A549 (cell line): Measurements from ENCODE around the gene ASIC2. TPM values are rescaled to one million over a fixed set of nuclear protein-coding genes. Genes with fewer than 3 reads are reported as not detected.
A peak's percentile ranks its signal among the peaks of the same experiment; 100 is the strongest.

Experiments used
- ATAC-seq, 2 experiments: fragments of 200-7000 bp in 1 of 2; fragments of >200 bp in 1 of 2; cut with Nextera tagmentation in 1 of 2; cut with Tn5 transposase in 1 of 2; 3 replicates each; pipeline versions ENCODE4 v1.8.0 to v1.9.1; 2018 to 2020; ENCODE audit warnings: mild to moderate bottlenecking in 1 of 2, moderate library complexity in 1 of 2
- CTCF ChIA-PET: fragments of 300-600 bp; sonication (Branson Sonifier 250); formaldehyde crosslinking; extraction: SDS; loops from one replicate; lab custom pipeline; 2021; ENCODE audit warnings: antibody characterized with exemption, inconsistent platforms; lab: Yijun Ruan, JAX
- POLR2A ChIA-PET: fragments of 350-600 bp; formaldehyde crosslinking; extraction: SDS; loops from one replicate; lab custom pipeline; 2021; ENCODE audit warnings: antibody characterized with exemption, inconsistent platforms; lab: Yijun Ruan, JAX
- DNase-seq, 2 experiments: peaks; one replicate each; pipeline versions ENCODE4 v3.0.0 to v3.0.0-alpha.2; 2011 to 2016; ENCODE audit warnings: low read depth in 1 of 2, low spot score in 1 of 2
- FAIRE-seq: peaks from 2 replicates; lab custom pipeline; 2011; peaks lifted over from hg19 to GRCh38; lab: Jason Lieb, UNC
- H3K27ac ChIP-seq, 2 experiments: fragments of >200 bp; sonication (Bioruptor Twin); formaldehyde crosslinking; 3 replicates each; pipeline ENCODE4 v1.5.1; 2016 to 2017
- H3K4me1 ChIP-seq: fragments of >200 bp; sonication (Bioruptor Twin); formaldehyde crosslinking; 3 replicates; pipeline ENCODE4 v1.6.1; 2016
- H3K4me2 ChIP-seq: fragments of >200 bp; sonication (Bioruptor Twin); formaldehyde crosslinking; 3 replicates; pipeline ENCODE4 v1.6.1; 2016
- H3K4me3 ChIP-seq: fragments of >200 bp; sonication (Bioruptor Twin); formaldehyde crosslinking; 3 replicates; pipeline ENCODE4 v1.5.1; 2016
- H3K9me3 ChIP-seq: fragments of >200 bp; sonication (Bioruptor Twin); formaldehyde crosslinking; 3 replicates; pipeline ENCODE4 v1.6.1; 2016
- CBX8 ChIP-seq: fragments of 200-600 bp; sonication (generic); IDR thresholded peaks from 2 replicates; pipeline ENCODE4 v1.6.1; 2016
- CEBPB ChIP-seq, 2 experiments: fragments of >200 bp in 1 of 2; sonication (Bioruptor Twin) in 1 of 2; formaldehyde crosslinking in 1 of 2; IDR thresholded peaks; 2 replicates each; pipeline ENCODE4 v1.6.1; 2012 to 2016
- CHD4 ChIP-seq: fragments of 200-600 bp; sonication (generic); IDR thresholded peaks from 2 replicates; pipeline ENCODE4 v1.6.1; 2016; ENCODE audit warnings: antibody characterized with exemption, mild to moderate bottlenecking, borderline replicate concordance
- EHF ChIP-seq: fragments of 250-450 bp; sonication (Bioruptor Pico); IDR thresholded peaks from 2 replicates; pipeline ENCODE4 v1.5.0; 2020; ENCODE audit warnings: mild to moderate bottlenecking
- EP300 ChIP-seq, 2 experiments: fragments of >200 bp; sonication (Bioruptor Twin); formaldehyde crosslinking; IDR thresholded peaks; 2 replicates in 1 of 2; 3 replicates in 1 of 2; pipeline ENCODE4 v1.6.1; 2016 to 2017
- FOSL2 ChIP-seq, 2 experiments: fragments of 450-650 bp in 1 of 2; fragments of >200 bp in 1 of 2; sonication (Bioruptor Twin) in 1 of 2; formaldehyde crosslinking; IDR thresholded peaks; 2 replicates each; pipeline versions ENCODE4 v1.5.0 to v1.6.1; 2016 to 2020; ENCODE audit warnings: mild to moderate bottlenecking in 1 of 2, moderate library complexity in 1 of 2
- FOXS1 ChIP-seq: fragments of 250-450 bp; sonication (Bioruptor Pico); IDR thresholded peaks from 2 replicates; pipeline ENCODE4 v1.5.0; 2020; ENCODE audit warnings: mild to moderate bottlenecking, moderate library complexity
- KDM1A ChIP-seq: fragments of 200-600 bp; sonication (generic); IDR thresholded peaks from 2 replicates; pipeline ENCODE4 v1.6.1; 2016; ENCODE audit warnings: low read depth, mild to moderate bottlenecking
- KDM5A ChIP-seq: fragments of 200-600 bp; sonication (generic); IDR thresholded peaks from 2 replicates; pipeline ENCODE4 v1.6.1; 2016; ENCODE audit warnings: antibody characterized with exemption, mild to moderate bottlenecking
- MAZ ChIP-seq: fragments of 150-350 bp; IDR thresholded peaks from 2 replicates; pipeline ENCODE4 v1.6.1; 2014; ENCODE audit warnings: antibody characterized with exemption, low read depth, low read length, borderline replicate concordance
- RAD21 ChIP-seq, 2 experiments: fragments of >200 bp in 1 of 2; sonication (Bioruptor Twin) in 1 of 2; formaldehyde crosslinking in 1 of 2; IDR thresholded peaks in 1 of 2; conservative IDR thresholded peaks in 1 of 2; 2 replicates in 1 of 2; 3 replicates in 1 of 2; pipeline ENCODE4 v1.6.1; 2012 to 2018; ENCODE audit warnings: inconsistent platforms in 1 of 2
- RCOR1 ChIP-seq: fragments of 150-350 bp; IDR thresholded peaks from 2 replicates; pipeline ENCODE4 v1.6.1; 2014; ENCODE audit warnings: antibody characterized with exemption, low read length, low read depth
- RFX5 ChIP-seq: fragments of 450-650 bp; IDR thresholded peaks from 2 replicates; pipeline ENCODE4 v1.7.1; 2014; ENCODE audit warnings: antibody characterized with exemption, mild to moderate bottlenecking, moderate library complexity
- SMC3 ChIP-seq: fragments of >200 bp; sonication (Bioruptor Twin); formaldehyde crosslinking; IDR thresholded peaks from 3 replicates; pipeline ENCODE4 v1.6.1; 2018; ENCODE audit warnings: inconsistent platforms
- TP53 ChIP-seq: fragments of 250-450 bp; sonication (Bioruptor Pico); IDR thresholded peaks from 2 replicates; pipeline ENCODE4 v1.5.0; 2021; ENCODE audit warnings: mild to moderate bottlenecking, moderate library complexity
- ZNF302 ChIP-seq: fragments of 250-450 bp; sonication (Bioruptor Pico); IDR thresholded peaks from 2 replicates; pipeline ENCODE4 v1.9.0; 2021; ENCODE audit warnings: inconsistent platforms, mild to moderate bottlenecking, moderate library complexity
- WGBS: methylation state at CpG from one replicate; pipeline ENCODE4 v1.1.6; 2017; ENCODE audit errors: missing lambda C conversion rate; 5-methylcytosine and 5-hydroxymethylcytosine counted together
- polyA plus RNA-seq, 4 experiments: library from polyadenylated mRNA; depleted of rRNA in 3 of 4; stranded (reverse); fragments of >200 nt; fragmentation: RNase III in 1 of 4; extraction: RNeasy Plus Mini Kit Qiagen cat#74134 plus additional on column Dnase treatment in 1 of 4; gene quantifications; 2 replicates in 3 of 4; 3 replicates in 1 of 4; pipeline ENCODE4 v1.2.3, GENCODE V29; 2011 to 2017
- TF ChIP-seq, protein P1 (sequence below): fragments of >200 bp; sonication (Bioruptor Twin); formaldehyde crosslinking; IDR thresholded peaks from 3 replicates; pipeline ENCODE4 v1.5.1; 2016
- TF ChIP-seq, protein P2 (sequence below): fragments of 250-450 bp; sonication (Bioruptor Pico); IDR thresholded peaks from 2 replicates; pipeline ENCODE4 v1.5.0; 2020; ENCODE audit warnings: low read depth, mild to moderate bottlenecking, moderate library complexity
- TF ChIP-seq, protein P3 (sequence below): IDR thresholded peaks from 2 replicates; pipeline ENCODE4 v1.6.1; 2012
- TF ChIP-seq, protein P4 (sequence below): fragments of 250-450 bp; sonication (Bioruptor Pico); IDR thresholded peaks from 2 replicates; pipeline ENCODE4 v1.5.0; 2021; ENCODE audit warnings: mild to moderate bottlenecking, moderate library complexity, borderline replicate concordance

ASIC2 gene
- polyA plus RNA-seq, 2 of the 4 experiments (the other 2 are of a cell fraction), result 1.5 to 1.9 TPM

DNA sequence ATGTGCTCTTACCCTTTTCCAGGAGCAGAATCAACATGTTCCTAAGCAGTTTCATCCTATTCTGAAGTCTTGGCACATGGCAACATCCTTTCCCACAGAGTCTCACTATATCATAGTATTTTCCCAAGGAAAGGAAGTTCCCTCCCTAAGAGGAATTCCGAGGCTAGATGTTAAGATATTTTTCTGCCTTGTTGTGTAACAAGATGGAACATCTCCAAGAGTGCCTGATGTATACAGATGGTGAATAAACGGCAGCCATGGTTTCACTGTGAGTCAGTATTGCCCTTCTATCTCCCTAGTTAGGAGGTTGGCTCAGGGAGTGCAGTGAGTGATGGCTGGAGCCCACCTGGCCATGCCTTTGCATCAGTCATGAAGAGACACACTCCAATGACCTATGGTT lies 253.2 kb downstream of the ASIC2 start:
- ChIA-PET CTCF (interaction anchor here (0.9 to 2.3 kb wide), 6 partner anchors 7 to 252 kb away, joined by 5 to 18 read pairs (median 10); partner anchors contain the start of gene ASIC2), POLR2A (no interaction called here)
- no peak for FAIRE-seq
- Histone ChIP-seq H3K4me1 (peaks cover 14% of the 10 kb centered on the region), H3K27ac (0 out of 6 replicates have a peak overlapping the region, but pooled peaks of 1 of the 2 experiments have one; percentile 4), H3K4me2 (0 out of 3 replicates have a peak overlapping the region, but pooled peaks have one; percentile 6), H3K4me3 (no peak overlapping the region), H3K9me3 (peaks cover 9% of the 10 kb centered on the region)
- DNase-seq, result peak in 1 of 2 experiments; percentile 50
- WGBS, result 0% methylated on average over 2 of the region's 2 CpGs
- TF ChIP-seq CEBPB (IDR thresholded peaks at IDR 0.05) (peak in 1 of 2 experiments; percentile 37; a peak in 1 of 4 replicates), RAD21 (conservative IDR thresholded peaks at IDR 0.05 in 1 of 2, IDR thresholded peaks at IDR 0.05 in 1 of 2) (no peak; a peak in 1 of 5 replicates)
- ATAC-seq, result peak; percentile 64 to 72; a peak in 5 of 6 replicates

DNA sequence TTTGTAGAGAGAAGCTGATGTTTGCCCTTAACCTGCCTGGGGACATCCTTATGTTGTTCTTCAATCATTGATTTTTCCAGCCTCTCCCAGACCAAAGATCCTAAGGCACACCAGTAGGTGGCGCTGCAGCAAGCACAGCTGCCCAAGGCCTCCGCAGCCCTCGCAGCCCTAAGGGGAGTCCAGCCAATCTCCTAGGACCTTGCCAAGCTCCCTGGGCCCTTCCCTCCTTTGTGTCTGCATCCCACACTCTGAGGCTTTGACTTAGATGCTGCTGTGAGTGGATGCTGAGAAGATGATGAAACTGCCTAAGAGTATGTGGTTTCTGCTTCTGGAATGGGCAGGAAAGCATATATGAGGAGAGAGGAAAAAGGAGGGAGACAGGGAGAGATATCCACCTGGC lies 254.4 kb downstream of the ASIC2 start:
- Histone ChIP-seq H3K4me1 (peaks cover 14% of the 10 kb centered on the region), H3K9me3 (peaks cover 14% of the 10 kb centered on the region), H3K4me3 (no peak overlapping the region), H3K27ac (peak overlapping the region in 1 of 2 experiments; percentile 42; a peak in 3 of 6 replicates), H3K4me2 (no peak overlapping the region)
- ATAC-seq, result peak; percentile 62 to 90; a peak in 5 of 6 replicates
- 0% methylated on average over 3 of the region's 3 CpGs for WGBS
- POLR2A ChIA-PET, result no interaction called here
- no peak for TF ChIP-seq KDM5A
- TF ChIP-seq RFX5, result no peak
- peak; percentile 46; the same call in 2 of the 3 replicates for TF ChIP-seq SMC3
- TF ChIP-seq, protein P1, sequence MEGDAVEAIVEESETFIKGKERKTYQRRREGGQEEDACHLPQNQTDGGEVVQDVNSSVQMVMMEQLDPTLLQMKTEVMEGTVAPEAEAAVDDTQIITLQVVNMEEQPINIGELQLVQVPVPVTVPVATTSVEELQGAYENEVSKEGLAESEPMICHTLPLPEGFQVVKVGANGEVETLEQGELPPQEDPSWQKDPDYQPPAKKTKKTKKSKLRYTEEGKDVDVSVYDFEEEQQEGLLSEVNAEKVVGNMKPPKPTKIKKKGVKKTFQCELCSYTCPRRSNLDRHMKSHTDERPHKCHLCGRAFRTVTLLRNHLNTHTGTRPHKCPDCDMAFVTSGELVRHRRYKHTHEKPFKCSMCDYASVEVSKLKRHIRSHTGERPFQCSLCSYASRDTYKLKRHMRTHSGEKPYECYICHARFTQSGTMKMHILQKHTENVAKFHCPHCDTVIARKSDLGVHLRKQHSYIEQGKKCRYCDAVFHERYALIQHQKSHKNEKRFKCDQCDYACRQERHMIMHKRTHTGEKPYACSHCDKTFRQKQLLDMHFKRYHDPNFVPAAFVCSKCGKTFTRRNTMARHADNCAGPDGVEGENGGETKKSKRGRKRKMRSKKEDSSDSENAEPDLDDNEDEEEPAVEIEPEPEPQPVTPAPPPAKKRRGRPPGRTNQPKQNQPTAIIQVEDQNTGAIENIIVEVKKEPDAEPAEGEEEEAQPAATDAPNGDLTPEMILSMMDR, result peak; percentile 54
- TF ChIP-seq RAD21 (conservative IDR thresholded peaks at IDR 0.05 in 1 of 2, IDR thresholded peaks at IDR 0.05 in 1 of 2), result peak; percentile 59 to 69
- TF ChIP-seq TP53 (CRISPR knock-in tag), result no peak
- no peak for TF ChIP-seq RCOR1
- no peak for TF ChIP-seq MAZ
- CTCF ChIA-PET, result interaction anchor here (0.7 to 2.8 kb wide), 23 partner anchors 9 to 515 kb away, joined by 3 to 18 read pairs (median 5); partner anchors contain the start of gene ASIC2
- DNase-seq, result peak; percentile 57 to 65
- FAIRE-seq, result peak; percentile 67

DNA sequence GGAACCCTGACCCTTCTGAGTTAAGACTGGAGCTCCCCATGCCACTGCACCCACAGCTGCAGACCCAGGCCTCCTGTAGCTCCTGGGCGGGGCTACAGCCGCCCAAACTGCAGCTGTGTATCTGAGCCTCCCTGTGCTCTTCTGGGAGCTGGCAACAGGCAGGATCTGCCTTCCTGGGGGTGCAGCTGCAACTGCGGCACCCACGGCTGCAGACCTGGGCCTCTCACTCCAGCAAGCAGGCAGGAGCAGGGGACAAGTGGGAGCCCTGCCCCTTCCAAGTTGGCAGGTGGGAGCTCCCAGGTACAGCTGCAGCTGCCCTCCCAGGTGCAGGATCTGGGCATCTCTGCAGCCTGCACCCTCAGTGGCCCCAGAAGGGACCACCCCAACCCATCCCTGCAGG lies 259.9 kb downstream of the ASIC2 start:
- TF ChIP-seq CHD4 (no peak), TP53 (CRISPR knock-in tag) (no peak), FOXS1 (CRISPR knock-in tag) (no peak), FOSL2 (IDR thresholded peaks at IDR 0.05) (no peak), FOSL2 (CRISPR knock-in tag; IDR thresholded peaks at IDR 0.05) (no peak), EP300 (IDR thresholded peaks at IDR 0.05) (no peak)
- TF ChIP-seq, protein P2, sequence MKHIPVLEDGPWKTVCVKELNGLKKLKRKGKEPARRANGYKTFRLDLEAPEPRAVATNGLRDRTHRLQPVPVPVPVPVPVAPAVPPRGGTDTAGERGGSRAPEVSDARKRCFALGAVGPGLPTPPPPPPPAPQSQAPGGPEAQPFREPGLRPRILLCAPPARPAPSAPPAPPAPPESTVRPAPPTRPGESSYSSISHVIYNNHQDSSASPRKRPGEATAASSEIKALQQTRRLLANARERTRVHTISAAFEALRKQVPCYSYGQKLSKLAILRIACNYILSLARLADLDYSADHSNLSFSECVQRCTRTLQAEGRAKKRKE (CRISPR knock-in tag), result no peak
- TF ChIP-seq, all 56 proteins: peak for 0
- ChIA-PET POLR2A (no interaction called here), CTCF (interaction anchor here (0.8 to 1.5 kb wide), 5 partner anchors 11 to 45 kb away, joined by 3 read pairs; no protein-coding TSS in a partner anchor)
- ATAC-seq (no peak), DNase-seq (no peak), FAIRE-seq (no peak)
- 54% methylated on average over 4 of the region's 4 CpGs for WGBS
- Histone ChIP-seq H3K27ac (no peak overlapping the region), H3K9me3 (peaks cover 14% of the 10 kb centered on the region), H3K4me1 (no peaks in the 10 kb centered on the region; the same call in 2 of the 3 replicates), H3K4me2 (no peak overlapping the region), H3K4me3 (no peak overlapping the region)

DNA sequence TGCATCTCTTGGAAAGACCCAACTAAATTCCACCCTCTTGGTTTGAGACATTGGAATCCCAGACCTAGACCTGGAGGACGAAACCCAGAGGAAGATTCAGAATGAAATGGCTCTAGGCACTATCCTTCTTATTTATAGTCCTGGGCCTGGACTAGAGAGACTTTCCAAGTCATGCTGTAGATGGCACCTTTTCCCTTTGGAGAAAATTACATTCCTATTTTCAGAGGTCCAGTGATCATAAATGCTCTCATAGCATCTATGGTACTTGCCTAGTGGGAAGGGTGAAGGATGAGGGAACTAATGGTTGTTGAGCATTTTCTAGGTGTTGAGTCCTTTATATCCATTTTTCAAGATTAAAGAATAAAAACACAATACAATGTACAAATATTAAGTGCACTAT lies 264.3 kb downstream of the ASIC2 start:
- no peak overlapping the region for H3K4me3 ChIP-seq
- DNase-seq (no peak), FAIRE-seq (no peak), ATAC-seq (peak; percentile 60 to 63; a peak in 3 of 6 replicates)
- no peak overlapping the region for H3K4me2 ChIP-seq
- WGBS, result 43% methylated on average over 1 of the region's 1 CpG
- ChIA-PET POLR2A (interaction anchor here (0.5 kb wide), 1 partner anchor 1806 kb away, joined by 3 read pairs; no protein-coding TSS in a partner anchor), CTCF (interaction anchor here (1.1 to 4.7 kb wide), 3 partner anchors 9 to 113 kb away, joined by 3 to 16 read pairs (median 4); no protein-coding TSS in a partner anchor)
- H3K9me3 ChIP-seq, result no peaks in the 10 kb centered on the region
- H3K4me1 ChIP-seq, result no peaks in the 10 kb centered on the region
- H3K27ac ChIP-seq, result no peak overlapping the region
- TF ChIP-seq CBX8 (no peak), EHF (CRISPR knock-in tag) (no peak), ZNF302 (no peak), SMC3 (peak; percentile 39; the same call in 1 of the 3 replicates), KDM1A (no peak), FOSL2 (IDR thresholded peaks at IDR 0.05) (no peak), FOSL2 (CRISPR knock-in tag; IDR thresholded peaks at IDR 0.05) (no peak), KDM5A (no peak)
- TF ChIP-seq, protein P3, sequence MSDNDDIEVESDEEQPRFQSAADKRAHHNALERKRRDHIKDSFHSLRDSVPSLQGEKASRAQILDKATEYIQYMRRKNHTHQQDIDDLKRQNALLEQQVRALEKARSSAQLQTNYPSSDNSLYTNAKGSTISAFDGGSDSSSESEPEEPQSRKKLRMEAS, result no peak
- TF ChIP-seq, protein P4, sequence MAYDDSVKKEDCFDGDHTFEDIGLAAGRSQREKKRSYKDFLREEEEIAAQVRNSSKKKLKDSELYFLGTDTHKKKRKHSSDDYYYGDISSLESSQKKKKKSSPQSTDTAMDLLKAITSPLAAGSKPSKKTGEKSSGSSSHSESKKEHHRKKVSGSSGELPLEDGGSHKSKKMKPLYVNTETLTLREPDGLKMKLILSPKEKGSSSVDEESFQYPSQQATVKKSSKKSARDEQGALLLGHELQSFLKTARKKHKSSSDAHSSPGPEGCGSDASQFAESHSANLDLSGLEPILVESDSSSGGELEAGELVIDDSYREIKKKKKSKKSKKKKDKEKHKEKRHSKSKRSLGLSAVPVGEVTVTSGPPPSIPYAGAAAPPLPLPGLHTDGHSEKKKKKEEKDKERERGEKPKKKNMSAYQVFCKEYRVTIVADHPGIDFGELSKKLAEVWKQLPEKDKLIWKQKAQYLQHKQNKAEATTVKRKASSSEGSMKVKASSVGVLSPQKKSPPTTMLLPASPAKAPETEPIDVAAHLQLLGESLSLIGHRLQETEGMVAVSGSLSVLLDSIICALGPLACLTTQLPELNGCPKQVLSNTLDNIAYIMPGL, result no peak
- TF ChIP-seq, protein P1, result peak; percentile 37
